HG03097 (cell line): ENCODE results near the gene GALNT1.

Experiments used
- ATAC-seq: cut with Tn5 transposase; IDR thresholded peaks from one replicate; pipeline ENCODE4 v1.9.1; 2021; ENCODE audit not compliant: unreplicated experiment, low FRiP score

The GALNT1 gene

DNA sequence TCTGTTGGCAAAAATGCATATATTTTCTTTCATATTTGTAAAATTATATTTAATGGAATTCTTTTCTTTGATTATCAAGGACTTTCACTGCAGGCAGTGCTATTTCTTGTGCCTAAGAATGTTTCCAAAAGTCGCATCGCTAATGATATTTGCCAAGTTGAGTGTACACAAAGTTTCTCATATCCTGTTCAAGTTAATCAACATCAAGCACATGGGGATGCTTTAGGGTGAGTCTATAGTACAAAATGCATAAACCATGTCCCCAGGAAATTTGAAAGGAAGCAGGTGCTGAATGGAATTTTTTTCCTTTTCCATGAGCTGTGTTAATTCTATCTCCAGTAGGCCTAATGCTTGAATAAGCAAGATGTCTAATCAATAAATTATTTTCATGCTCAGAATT lies 129.7 kb downstream of the GALNT1 start:
- ATAC-seq, result no peak

DNA sequence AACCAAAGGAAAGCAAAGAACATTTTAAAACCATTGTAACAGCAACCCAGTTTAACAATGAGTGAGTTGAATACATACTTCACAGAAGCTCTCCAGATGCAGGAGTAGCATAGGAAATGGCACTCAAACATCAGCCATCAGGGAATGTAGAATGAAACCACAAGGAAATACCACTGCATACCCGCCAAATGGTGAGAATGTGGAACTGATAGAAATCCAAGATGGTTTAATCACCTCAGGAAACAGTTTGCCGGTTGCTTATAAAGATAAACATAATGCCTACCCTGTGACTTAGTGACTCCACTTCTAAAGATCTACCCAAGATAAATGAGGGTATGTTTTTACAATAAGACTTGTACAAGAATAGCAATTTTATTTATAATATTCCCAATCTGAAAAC lies 132.0 kb downstream of the GALNT1 start:
- no peak for ATAC-seq

DNA sequence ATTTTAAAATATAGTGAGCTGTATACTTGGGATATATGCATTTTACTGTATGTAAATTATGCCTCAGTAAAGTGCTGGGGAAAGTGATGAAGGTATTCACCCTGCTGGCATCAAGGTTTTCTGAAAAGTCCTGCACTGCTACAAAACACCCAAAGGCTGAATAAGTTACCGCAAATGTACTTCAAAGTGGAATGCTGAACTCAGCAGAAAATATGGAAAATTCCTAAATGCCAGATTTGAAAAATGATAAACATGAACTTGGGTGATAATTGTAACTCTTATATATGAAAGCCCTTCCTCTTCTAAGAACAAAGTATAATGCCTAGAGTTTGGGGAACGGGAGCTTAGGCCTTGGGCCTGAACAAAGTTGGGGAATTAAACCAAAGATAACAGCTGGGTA lies 133.0 kb downstream of the GALNT1 start:
- no peak for ATAC-seq

DNA sequence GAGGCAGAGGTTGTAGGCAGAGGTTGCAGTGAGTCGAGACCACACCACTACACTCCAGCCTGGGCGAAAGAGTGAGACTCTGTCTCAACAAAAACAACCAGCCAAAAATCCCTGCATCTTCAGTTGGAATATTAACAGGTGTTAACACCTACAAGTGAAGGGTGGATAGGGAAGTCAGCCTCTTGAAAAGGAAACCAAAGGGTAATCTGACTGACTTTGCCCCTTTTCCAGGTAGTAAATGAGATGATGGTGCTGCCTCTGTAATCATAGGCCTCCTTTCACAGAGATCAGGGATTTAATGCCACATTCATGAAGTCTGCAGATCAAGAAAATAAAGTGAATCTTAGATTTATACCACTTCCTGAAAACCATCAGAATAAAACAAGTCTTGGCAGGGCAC lies 133.6 kb downstream of the GALNT1 start:
- ATAC-seq, result no peak

DNA sequence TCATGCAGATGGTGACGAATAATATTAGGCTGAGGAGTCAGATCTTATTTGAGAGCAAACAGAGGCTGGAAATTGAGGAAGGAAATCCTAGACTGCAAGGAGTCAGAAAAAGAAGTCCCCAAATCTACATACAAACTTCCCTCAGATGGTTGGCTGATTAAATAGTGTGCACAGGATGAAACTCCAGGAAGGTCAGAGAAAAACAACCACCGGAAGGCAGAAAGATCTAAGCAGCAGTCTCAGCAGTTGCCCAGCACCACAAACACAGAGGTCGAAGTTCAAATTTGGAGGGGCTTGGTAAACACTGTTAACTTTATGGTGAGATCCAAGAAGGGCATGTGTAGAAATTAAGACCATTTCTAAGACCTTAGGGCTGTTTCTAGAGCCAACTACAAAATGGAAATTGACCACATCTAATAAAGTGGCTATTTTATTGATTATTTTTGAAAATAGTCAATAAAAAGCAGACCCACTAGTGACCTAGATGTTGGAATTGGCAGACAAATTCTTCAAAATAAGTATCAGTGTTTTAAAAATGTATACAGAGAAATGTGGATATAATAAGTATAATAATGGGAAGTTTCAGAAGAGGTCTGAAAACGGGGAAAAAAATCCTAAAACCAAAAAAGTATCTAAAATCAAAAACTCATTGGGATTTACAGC lies 134.8 kb downstream of the GALNT1 start:
- no peak for ATAC-seq

DNA sequence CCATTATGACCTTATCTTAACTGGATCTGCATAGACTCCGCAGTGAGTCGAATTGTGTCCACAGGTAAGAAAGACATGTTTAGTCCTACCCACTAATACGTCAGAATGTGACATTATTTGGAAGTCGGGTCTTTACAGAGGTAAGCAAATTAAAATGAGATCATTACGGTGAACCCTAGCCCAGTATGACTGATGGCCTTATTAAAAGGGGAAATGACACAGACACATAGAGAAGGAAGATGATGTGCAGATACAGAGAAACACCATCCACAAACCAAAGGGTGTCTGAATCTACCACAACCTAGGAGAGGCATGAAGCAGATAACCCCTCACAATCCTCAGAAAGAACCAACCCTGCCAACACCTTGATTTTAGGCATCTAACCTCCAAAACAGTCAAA lies 135.6 kb downstream of the GALNT1 start:
- no peak for ATAC-seq

DNA sequence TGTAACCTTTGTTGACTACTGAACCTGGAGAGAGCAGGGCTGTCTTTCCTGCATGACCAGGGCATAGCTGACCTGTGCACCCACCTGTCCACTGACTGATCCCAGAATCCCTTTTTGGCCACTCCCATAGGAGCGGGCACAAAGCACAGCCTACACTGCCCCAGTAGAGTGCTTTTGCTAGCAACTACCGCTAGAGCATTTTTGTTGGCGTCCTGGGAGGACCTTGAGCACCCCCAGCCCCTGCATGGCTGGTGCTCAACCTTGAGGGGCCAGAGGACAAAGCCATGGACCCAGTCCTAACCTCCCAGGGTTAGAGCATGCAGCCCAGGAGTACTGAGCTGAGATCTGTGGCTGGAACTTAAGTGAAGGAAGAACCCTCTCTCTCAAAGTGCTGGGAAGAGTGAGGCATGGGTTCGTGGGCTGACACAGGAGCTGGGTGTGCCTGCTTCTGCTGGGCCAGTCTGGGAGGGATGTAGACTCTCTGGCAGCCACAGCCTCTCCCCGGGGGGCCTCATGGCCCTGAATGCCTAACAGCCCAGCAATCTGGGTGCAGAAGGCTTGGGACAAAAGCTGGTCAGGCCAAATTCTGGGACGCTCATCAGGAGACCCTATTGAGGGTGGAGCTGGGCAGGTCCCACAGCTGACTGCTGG lies 140.0 kb downstream of the GALNT1 start:
- ATAC-seq, result no peak

DNA sequence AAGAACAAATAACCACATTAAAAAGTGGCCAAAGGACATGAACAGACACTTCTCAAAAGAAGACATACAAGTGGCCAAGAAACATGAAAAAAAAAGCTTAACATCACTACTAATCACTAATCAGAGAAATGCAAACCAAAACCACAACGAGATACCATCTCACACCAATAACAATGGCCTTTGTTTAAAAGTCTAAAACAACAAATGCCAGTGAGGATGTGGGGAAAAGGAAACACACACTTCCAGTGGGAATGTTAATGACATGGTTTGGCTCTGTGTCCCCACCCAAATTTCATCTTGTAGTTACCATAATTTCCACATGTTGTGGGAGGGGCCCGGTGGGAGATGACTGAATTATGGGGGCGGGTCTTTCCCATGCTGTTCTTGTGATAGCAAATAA lies 147.1 kb downstream of the GALNT1 start:
- ATAC-seq, result no peak

DNA sequence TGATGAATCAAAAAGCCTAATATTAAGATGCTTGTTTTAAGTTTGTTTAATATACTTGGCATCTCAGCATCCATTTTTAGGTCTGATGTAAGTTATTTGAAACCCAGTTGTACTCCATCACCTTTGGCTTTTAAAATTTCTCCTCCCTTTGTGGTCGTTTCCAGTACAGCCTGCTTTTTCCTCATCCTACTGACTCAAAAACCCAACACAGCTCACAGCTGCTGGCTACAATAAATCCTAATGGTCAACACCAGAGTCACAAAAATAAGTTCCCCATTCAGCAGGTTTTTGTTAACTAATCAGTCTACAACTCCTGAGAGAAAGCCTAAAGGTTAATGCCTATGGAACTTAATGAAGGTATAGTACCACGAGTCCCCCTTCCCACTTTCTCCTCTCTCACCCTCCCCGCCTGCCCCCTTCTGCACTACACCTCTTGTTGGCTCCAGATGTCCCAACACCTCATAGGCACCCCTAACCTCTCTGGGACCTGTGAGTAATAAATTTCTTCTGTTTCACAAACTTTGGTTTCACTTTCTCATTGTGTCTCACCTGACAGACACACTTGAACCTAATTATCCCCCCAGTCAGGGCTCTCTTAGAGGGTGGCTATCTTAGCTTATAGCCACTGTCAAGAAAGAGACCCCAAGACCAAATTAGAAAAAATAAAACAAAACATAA lies 148.6 kb downstream of the GALNT1 start:
- ATAC-seq, result no peak

DNA sequence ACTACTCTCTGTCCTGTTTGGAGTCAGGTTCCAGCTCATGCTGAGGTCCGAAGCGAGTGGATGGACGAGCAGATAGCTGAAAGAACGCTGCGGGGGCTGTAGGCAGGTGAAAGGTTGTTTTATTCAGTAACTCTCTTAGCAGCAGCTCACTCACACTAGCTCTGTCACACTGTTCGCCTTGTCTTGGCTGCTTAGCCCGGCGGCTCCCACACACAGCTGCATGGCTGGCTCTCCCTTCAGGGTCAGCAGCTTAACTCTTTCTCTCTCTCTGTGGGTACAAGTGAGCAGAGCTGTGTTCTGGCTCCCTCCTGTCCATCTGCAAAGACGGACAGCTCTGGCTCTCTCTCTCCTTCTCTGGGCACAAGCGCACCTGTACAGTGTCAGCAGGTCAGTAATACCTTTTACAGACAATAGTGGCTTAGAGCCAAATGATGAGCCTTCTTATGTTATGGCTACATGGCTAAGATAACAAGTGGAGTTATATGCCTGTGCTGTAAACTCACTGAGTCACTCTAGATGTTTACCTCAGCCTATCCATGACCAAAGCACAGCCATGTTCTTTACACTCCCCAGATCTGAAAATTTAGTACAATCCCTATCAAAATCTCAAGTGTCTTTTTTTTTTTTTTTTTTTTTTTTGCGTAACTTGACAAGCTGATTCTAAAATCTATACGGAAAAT lies 149.3 kb downstream of the GALNT1 start:
- no peak for ATAC-seq

DNA sequence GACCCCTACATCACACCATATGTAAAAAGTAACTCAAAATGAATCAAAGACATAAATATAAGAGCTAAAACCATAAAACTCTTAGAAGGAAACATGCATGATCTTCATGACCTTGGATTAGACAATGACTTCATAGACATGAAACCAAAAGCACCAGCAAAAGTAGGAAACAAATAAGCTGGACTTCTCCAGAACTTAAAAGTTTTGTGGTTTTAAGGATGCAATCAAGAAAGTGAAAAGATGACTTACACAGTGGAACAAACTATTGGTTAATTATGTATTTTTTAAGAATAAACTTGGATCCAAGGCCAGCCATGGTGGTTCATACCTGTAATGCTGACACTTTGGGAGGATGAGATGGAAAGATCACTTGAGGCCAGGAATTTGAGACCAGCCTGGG lies 150.2 kb downstream of the GALNT1 start:
- no peak for ATAC-seq

DNA sequence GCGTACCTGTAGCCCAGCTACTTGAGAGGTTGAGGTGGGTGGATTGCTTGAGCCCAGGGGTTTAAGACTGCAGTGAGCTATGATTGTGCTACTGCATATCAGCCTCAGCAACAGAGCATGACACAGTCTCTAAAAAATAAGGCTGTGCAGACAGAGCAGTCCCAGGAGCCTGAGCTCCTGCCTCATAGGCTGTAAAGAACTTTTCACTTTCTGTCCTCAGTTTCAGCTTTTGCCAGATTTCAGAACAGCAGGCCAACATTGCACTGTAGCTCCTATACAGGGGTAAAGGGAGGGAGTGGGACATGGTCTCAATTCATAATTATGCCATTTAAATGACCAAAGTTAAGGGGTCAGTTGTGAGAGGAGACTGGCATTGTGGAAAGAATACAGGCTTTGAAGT lies 150.6 kb downstream of the GALNT1 start:
- no peak for ATAC-seq

DNA sequence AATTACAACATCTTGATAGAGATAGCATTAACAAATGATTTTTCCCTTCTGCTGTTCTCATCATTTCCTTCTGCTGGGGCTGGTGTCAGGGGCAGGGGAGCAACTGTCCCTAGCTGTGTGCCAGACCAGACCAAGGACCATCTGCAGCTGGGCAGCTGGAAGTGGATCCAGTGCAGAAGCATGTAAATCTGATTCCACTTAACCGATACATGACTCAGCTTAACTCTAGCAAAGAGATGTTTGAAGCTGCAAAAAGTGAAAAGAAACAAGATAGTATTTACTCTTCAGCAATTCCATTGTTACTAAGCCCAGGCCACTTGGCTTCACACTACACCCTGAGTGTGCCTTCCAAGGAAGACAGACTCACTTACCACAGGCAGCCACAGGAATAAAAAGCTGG lies 151.1 kb downstream of the GALNT1 start:
- ATAC-seq, result no peak

DNA sequence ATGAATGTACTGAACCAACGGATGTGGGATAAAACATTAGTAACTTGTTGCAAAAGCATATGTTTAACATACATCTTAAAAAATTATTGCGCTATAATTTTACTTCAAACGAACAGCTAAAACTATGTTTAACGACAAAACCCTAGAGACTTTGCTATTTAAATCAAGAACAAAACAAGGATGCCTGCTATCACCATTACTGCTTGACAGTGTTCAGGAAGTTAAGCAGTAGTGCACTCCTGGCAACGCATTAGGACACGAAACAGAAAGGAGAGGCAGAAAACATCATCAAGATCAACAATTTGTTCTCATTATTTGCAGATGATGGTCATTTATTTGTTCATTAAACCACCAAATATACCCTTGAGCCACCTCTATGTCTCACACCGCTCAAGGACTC lies 151.9 kb downstream of the GALNT1 start:
- no peak for ATAC-seq

DNA sequence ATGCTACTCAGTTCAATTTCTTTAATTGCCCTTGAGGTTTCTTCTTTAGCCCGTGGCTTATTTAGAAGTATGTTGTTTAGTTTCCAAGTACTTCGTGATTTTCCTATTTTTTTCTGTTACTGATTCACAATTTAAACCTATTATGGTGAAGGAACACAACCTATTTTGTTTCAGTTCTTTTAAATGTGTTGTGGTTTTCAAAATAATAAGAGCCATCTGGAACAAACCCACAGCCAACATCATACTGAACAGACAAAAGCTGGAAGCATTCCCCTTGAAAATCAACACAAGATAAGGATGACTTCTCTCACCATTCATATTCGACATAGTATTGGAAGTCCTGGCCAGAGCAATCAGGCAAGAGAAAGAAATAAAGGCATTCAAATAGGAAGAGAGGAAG lies 155.2 kb downstream of the GALNT1 start:
- no peak for ATAC-seq

DNA sequence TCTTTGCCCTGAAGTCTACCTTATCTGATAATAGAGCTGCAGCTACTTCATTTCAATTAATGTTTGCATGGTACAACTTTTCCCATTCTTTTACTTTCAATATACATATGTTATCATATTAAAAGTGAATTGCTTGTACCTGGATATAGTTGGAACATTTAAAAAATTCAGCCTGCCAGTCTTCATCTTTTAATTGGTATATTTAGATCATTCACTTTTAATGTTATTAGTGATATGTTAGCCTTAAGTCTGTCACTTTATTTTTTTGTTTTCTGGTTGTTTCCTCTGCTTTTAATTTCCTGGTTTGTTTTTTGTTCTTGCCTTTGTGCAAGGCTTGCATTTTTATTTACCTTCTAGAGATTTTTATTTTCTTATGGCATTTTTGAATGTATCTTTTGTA lies 158.2 kb downstream of the GALNT1 start:
- no peak for ATAC-seq

DNA sequence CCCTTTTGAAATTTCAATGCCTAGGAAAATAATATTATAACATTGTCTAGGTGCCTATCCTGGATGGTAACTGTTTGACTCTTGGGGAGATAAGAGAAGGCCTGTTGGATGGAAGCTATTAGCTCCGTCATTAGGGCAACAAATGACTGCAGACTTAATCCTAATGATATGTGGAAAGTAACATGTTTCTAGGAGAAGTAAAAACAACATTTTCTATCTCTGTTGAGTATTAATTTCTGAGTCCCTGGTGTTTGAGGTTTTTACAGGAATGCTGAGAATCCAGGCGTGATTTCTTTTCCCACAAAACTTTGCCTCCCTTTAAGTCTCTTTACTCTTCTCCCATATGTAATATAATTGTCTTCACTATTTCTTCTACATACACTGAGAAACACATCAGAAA lies 159.1 kb downstream of the GALNT1 start:
- ATAC-seq, result no peak

DNA sequence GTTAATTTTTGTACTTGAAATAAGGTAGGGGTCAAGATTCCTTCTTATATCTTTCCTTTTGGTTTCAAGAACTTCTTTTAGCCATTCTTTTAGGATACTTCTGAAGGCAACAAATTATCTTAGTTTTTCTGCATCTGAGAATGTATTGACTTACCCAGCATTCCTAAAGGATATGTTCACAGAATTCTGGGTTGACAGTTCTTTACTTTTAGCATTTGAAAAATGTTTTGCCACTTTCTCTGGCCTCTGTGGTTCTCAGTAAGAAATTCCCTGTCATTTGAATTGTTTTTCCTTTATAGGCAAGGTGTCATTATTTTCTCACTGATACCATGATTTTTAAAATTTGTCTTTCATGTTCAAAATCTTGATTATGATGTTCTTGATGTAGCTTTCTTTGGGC lies 162.4 kb downstream of the GALNT1 start:
- no peak for ATAC-seq

DNA sequence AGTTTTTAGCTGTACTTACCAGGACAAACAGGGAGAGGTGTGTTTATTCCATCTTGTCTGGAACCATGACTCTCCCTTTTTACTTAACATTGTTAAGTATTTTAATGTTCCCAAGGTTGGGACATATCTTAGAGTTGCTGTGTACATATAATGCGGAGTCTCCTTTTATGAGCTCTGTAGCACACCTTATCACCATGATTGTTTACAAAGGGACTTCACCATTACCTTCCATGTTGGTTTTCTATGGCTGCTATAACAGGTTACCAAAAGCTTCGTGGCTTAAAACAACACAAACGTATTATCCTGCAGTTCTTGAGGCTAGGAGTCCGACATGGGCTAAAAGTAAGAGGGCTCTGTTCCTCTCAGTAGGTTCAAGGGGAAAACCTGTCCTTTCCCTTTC lies 164.3 kb downstream of the GALNT1 start:
- no peak for ATAC-seq

DNA sequence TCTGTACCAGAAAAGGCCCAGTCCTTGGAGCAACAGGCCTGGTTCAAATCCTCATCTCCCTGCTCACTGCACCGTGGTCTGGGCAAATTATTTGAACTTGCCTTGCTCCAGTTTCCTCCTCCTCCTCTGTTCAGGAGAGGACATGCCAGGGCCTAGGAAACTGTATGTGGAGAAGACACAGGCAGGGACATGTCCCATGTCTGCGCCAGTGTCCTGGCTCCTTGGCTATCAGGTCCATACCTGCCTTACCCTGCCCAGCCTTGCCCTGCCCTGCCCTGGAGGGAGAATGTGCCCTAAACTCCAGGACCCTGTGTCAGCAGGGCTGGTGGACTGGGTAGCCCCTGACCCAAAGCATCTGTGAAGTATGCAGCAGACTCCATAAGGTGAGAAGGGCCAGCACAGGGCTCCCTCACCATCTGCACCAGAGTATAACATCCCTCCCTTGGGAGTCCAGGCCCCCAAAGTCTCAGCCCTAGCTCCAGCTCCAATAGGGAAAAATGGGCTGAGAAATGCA lies 165.3 kb downstream of the GALNT1 start:
- no peak for ATAC-seq

DNA sequence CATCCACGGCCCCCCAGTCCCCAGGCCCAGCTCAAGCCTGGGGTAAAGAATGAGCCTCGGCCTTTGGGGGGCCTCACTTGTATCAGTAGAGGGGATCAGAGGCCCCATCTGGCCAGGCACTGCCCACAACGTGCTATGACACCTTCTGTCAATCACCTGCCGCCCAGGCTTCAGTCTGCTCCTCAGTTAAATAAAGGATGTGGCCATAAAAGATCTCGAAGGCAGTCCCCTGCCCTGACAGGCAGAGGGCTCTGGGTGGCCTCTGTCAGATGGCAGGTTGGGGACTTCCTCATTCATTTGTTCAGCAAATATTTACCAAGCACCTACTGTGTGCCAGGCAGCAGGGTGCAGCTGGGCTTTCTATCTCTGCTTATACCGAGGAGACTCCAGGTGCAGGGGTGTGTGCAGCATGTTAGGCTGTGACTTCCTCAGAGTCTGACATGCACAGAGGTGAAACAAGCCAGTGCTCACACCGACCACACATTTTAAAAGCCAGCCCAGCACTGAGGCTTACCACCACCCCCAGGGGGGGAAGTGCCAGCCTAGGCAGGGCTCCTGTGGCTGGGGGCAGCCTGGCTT lies 166.4 kb downstream of the GALNT1 start:
- ATAC-seq, result no peak
